ENCODE measurements around the gene TFAP2E. TPM values are rescaled to one million over a fixed set of nuclear protein-coding genes. Genes with fewer than 3 reads are reported as not detected.

The TFAP2E gene
- total and polyA plus RNA-seq, 7 donors: 0.27 to 1.2 (median 0.55) TPM; not detected in 2

GRCh38 chr1:35544976-35545375 is 28.1 kb upstream of the TFAP2E start:
- Histone ChIP-seq H3K36me3 (peaks cover 0 to 22% (median 4%) of the 10 kb centered on the region in 4 donors), H3K4me3 (no peak overlapping the region), H3K4me1 (peaks cover 0 to 28% (median 18%) of the 10 kb centered on the region in 4 donors), H3K27ac (no peak overlapping the region), H3K27me3 (no peaks in the 10 kb centered on the region), H3K9me3 (no peaks in the 10 kb centered on the region)
- intact Hi-C loops (cut with DNase I): no loop called here
- no peak for DNase-seq
- 73 to 83% methylated on average over 3 of the region's 3 CpGs for WGBS, 2 donors
- TF ChIP-seq POLR2A (IDR thresholded peaks at IDR 0.05) (no peak), POLR2AphosphoS5 (IDR thresholded peaks at IDR 0.05) (no peak), EP300 (IDR thresholded peaks at IDR 0.05) (no peak), CTCF (IDR thresholded peaks at IDR 0.05) (no peak)

GRCh38 chr1:35546614-35547013 is 26.5 kb upstream of the TFAP2E start:
- Histone ChIP-seq H3K36me3 (peaks cover 0 to 37% (median 6%) of the 10 kb centered on the region in 4 donors), H3K4me1 (peaks cover 0 to 17% (median 6%) of the 10 kb centered on the region in 4 donors), H3K9me3 (no peaks in the 10 kb centered on the region), H3K27me3 (no peaks in the 10 kb centered on the region), H3K4me3 (no peak overlapping the region), H3K27ac (no peak overlapping the region)
- WGBS, 2 donors: 96 to 100% methylated on average over 1 of the region's 1 CpG
- intact Hi-C loops (cut with DNase I): no loop called here
- no peak for TF ChIP-seq POLR2AphosphoS5 (IDR thresholded peaks at IDR 0.05)
- TF ChIP-seq POLR2A (IDR thresholded peaks at IDR 0.05): no peak
- no peak for TF ChIP-seq CTCF (IDR thresholded peaks at IDR 0.05)
- TF ChIP-seq EP300 (IDR thresholded peaks at IDR 0.05): no peak
- no peak for DNase-seq

GRCh38 chr1:35553851-35554250 is 19.3 kb upstream of the TFAP2E start:
- no peak overlapping the region for H3K4me3 ChIP-seq
- no peaks in the 10 kb centered on the region for H3K9me3 ChIP-seq
- intact Hi-C loops (cut with DNase I): no loop called here
- no peak for TF ChIP-seq POLR2AphosphoS5 (IDR thresholded peaks at IDR 0.05)
- TF ChIP-seq EP300 (IDR thresholded peaks at IDR 0.05): no peak
- no peak for TF ChIP-seq POLR2A (IDR thresholded peaks at IDR 0.05)
- no peaks in the 10 kb centered on the region for H3K27me3 ChIP-seq
- peaks cover 0 to 47% (median 12%) of the 10 kb centered on the region in 4 donors for H3K36me3 ChIP-seq
- no peak for DNase-seq
- no peak overlapping the region for H3K27ac ChIP-seq
- H3K4me1 ChIP-seq: peaks cover 0 to 41% (median 39%) of the 10 kb centered on the region in 4 donors
- WGBS, 2 donors: 54 to 74% methylated on average over 2 of the region's 2 CpGs

GRCh38 chr1:35554266-35555211 is 18.6 kb upstream of the TFAP2E start:
- TF ChIP-seq EP300 (IDR thresholded peaks at IDR 0.05) (no peak), POLR2AphosphoS5 (IDR thresholded peaks at IDR 0.05) (no peak), POLR2A (IDR thresholded peaks at IDR 0.05) (no peak), CTCF (IDR thresholded peaks at IDR 0.05) (no peak)
- H3K27ac ChIP-seq: no peak overlapping the region
- H3K4me3 ChIP-seq: no peak overlapping the region
- DNase-seq: no peak
- H3K9me3 ChIP-seq: no peaks in the 10 kb centered on the region
- H3K4me1 ChIP-seq: peaks cover 0 to 48% (median 44%) of the 10 kb centered on the region in 4 donors
- peaks cover 0 to 43% (median 12%) of the 10 kb centered on the region in 4 donors for H3K36me3 ChIP-seq
- H3K27me3 ChIP-seq: no peaks in the 10 kb centered on the region
- WGBS, 2 donors: 48 to 68% methylated on average over 7 of the region's 7 CpGs
- intact Hi-C loops (cut with DNase I): no loop called here

GRCh38 chr1:35555212-35555584 is 17.9 kb upstream of the TFAP2E start:
- TF ChIP-seq EP300 (IDR thresholded peaks at IDR 0.05) (no peak), CTCF (IDR thresholded peaks at IDR 0.05) (no peak), POLR2A (IDR thresholded peaks at IDR 0.05) (no peak), POLR2AphosphoS5 (IDR thresholded peaks at IDR 0.05) (no peak)
- H3K4me1 ChIP-seq: peaks cover 0 to 53% (median 47%) of the 10 kb centered on the region in 4 donors
- no peak overlapping the region for H3K27ac ChIP-seq
- H3K9me3 ChIP-seq: no peaks in the 10 kb centered on the region
- H3K4me3 ChIP-seq: no peak overlapping the region
- peaks cover 0 to 39% (median 10%) of the 10 kb centered on the region in 4 donors for H3K36me3 ChIP-seq
- no peaks in the 10 kb centered on the region for H3K27me3 ChIP-seq
- WGBS, 2 donors: 84% methylated on average over 4 of the region's 4 CpGs
- no peak for DNase-seq
- intact Hi-C loops (cut with DNase I): no loop called here

Data from sigmoid colon (tissue), 7 donors.